NT2/D1 (cell line): Measurements from ENCODE around the gene NSD2.

Experiments used
- SUZ12 ChIP-seq: IDR thresholded peaks from 2 replicates; pipeline ENCODE4 v1.6.1; 2011; ENCODE audit not compliant: insufficient read length, insufficient read depth; ENCODE audit errors: extremely low read depth
- YY1 ChIP-seq: IDR thresholded peaks from 2 replicates; pipeline ENCODE4 v1.6.1; 2011; ENCODE audit not compliant: insufficient read length, insufficient read depth
- ZNF274 ChIP-seq: IDR thresholded peaks from 2 replicates; pipeline ENCODE4 v1.6.1; 2011; ENCODE audit warnings: mild to moderate bottlenecking, low read depth, low read length

- no peak for TF ChIP-seq YY1
- no peak for TF ChIP-seq SUZ12
- TF ChIP-seq ZNF274 = no peak
Observed at GRCh38 chr4:1910643-1911042, 39.5 kb downstream of the NSD2 start.
